ENCODE data around the gene OR2AG2.

Gene OR2AG2

GRCh38 chr11:6738590-6738989 lies 33.2 kb downstream of the OR2AG2 start:
- TF ChIP-seq TOX (CRISPR knock-in tag; IDR thresholded peaks at IDR 0.05; ENCODE audit: borderline replicate concordance) (no peak), ESRRG (CRISPR knock-in tag; IDR thresholded peaks at IDR 0.05) (no peak), ZNF565 (CRISPR knock-in tag; conservative IDR thresholded peaks at IDR 0.05; ENCODE audit: low read depth) (no peak), ARNTL (CRISPR knock-in tag; IDR thresholded peaks at IDR 0.05; ENCODE audit: borderline replicate concordance, low read depth) (no peak), GLIS3 (CRISPR knock-in tag; IDR thresholded peaks at IDR 0.05) (no peak), CREB5 (CRISPR knock-in tag; IDR thresholded peaks at IDR 0.05; ENCODE audit: low read depth) (no peak), TSHZ2 (CRISPR knock-in tag; IDR thresholded peaks at IDR 0.05) (no peak), PPARA (CRISPR knock-in tag; IDR thresholded peaks at IDR 0.05; ENCODE audit: borderline replicate concordance) (no peak), RARB (CRISPR knock-in tag; IDR thresholded peaks at IDR 0.05) (no peak), ZNF70 (CRISPR knock-in tag; IDR thresholded peaks at IDR 0.05) (no peak), ZNF8 (CRISPR knock-in tag; IDR thresholded peaks at IDR 0.05) (no peak), ZFP30 (CRISPR knock-in tag; IDR thresholded peaks at IDR 0.05) (no peak), SNAI2 (CRISPR knock-in tag; IDR thresholded peaks at IDR 0.05) (no peak), ZFP3 (CRISPR knock-in tag; IDR thresholded peaks at IDR 0.05) (no peak), ZC3H10 (CRISPR knock-in tag; IDR thresholded peaks at IDR 0.05) (no peak)
- TF ChIP-seq, protein P1, sequence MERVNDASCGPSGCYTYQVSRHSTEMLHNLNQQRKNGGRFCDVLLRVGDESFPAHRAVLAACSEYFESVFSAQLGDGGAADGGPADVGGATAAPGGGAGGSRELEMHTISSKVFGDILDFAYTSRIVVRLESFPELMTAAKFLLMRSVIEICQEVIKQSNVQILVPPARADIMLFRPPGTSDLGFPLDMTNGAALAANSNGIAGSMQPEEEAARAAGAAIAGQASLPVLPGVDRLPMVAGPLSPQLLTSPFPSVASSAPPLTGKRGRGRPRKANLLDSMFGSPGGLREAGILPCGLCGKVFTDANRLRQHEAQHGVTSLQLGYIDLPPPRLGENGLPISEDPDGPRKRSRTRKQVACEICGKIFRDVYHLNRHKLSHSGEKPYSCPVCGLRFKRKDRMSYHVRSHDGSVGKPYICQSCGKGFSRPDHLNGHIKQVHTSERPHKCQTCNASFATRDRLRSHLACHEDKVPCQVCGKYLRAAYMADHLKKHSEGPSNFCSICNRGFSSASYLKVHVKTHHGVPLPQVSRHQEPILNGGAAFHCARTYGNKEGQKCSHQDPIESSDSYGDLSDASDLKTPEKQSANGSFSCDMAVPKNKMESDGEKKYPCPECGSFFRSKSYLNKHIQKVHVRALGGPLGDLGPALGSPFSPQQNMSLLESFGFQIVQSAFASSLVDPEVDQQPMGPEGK (CRISPR knock-in tag; IDR thresholded peaks at IDR 0.05; ENCODE audit: borderline replicate concordance), result no peak
- TF ChIP-seq, protein P2, sequence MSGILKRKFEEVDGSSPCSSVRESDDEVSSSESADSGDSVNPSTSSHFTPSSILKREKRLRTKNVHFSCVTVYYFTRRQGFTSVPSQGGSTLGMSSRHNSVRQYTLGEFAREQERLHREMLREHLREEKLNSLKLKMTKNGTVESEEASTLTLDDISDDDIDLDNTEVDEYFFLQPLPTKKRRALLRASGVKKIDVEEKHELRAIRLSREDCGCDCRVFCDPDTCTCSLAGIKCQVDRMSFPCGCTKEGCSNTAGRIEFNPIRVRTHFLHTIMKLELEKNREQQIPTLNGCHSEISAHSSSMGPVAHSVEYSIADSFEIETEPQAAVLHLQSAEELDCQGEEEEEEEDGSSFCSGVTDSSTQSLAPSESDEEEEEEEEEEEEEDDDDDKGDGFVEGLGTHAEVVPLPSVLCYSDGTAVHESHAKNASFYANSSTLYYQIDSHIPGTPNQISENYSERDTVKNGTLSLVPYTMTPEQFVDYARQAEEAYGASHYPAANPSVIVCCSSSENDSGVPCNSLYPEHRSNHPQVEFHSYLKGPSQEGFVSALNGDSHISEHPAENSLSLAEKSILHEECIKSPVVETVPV (CRISPR knock-in tag; IDR thresholded peaks at IDR 0.05), result no peak
- TF ChIP-seq, protein P3, sequence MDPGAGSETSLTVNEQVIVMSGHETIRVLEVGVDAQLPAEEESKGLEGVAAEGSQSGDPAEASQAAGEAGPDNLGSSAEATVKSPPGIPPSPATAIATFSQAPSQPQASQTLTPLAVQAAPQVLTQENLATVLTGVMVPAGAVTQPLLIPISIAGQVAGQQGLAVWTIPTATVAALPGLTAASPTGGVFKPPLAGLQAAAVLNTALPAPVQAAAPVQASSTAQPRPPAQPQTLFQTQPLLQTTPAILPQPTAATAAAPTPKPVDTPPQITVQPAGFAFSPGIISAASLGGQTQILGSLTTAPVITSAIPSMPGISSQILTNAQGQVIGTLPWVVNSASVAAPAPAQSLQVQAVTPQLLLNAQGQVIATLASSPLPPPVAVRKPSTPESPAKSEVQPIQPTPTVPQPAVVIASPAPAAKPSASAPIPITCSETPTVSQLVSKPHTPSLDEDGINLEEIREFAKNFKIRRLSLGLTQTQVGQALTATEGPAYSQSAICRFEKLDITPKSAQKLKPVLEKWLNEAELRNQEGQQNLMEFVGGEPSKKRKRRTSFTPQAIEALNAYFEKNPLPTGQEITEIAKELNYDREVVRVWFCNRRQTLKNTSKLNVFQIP (CRISPR knock-in tag; IDR thresholded peaks at IDR 0.05; ENCODE audit: borderline replicate concordance, low read depth), result no peak
- ATAC-seq, result no peak

GRCh38 chr11:6737872-6738466 lies 33.8 kb downstream of the OR2AG2 start:
- peak; percentile 87 for ATAC-seq
- TF ChIP-seq PPARA (CRISPR knock-in tag; IDR thresholded peaks at IDR 0.05; ENCODE audit: borderline replicate concordance), result no peak
- TF ChIP-seq, protein P2 (CRISPR knock-in tag; IDR thresholded peaks at IDR 0.05), result no peak
- TF ChIP-seq, protein P1 (CRISPR knock-in tag; IDR thresholded peaks at IDR 0.05; ENCODE audit: borderline replicate concordance), result no peak
- TF ChIP-seq ZFP30 (CRISPR knock-in tag; IDR thresholded peaks at IDR 0.05), result no peak
- TF ChIP-seq CREB5 (CRISPR knock-in tag; IDR thresholded peaks at IDR 0.05; ENCODE audit: low read depth), result no peak
- no peak for TF ChIP-seq CSDC2 (CRISPR knock-in tag; IDR thresholded peaks at IDR 0.05)
- no peak for TF ChIP-seq ZNF565 (CRISPR knock-in tag; conservative IDR thresholded peaks at IDR 0.05; ENCODE audit: low read depth)
- TF ChIP-seq ZNF8 (CRISPR knock-in tag; IDR thresholded peaks at IDR 0.05), result no peak
- TF ChIP-seq ZNF70 (CRISPR knock-in tag; IDR thresholded peaks at IDR 0.05), result no peak
- TF ChIP-seq GLIS3 (CRISPR knock-in tag; IDR thresholded peaks at IDR 0.05), result no peak
- no peak for TF ChIP-seq TOX (CRISPR knock-in tag; IDR thresholded peaks at IDR 0.05; ENCODE audit: borderline replicate concordance)
- no peak for TF ChIP-seq OSR1 (CRISPR knock-in tag; IDR thresholded peaks at IDR 0.05)
- TF ChIP-seq ZC3H10 (CRISPR knock-in tag; IDR thresholded peaks at IDR 0.05), result no peak
- no peak for TF ChIP-seq ESRRG (CRISPR knock-in tag; IDR thresholded peaks at IDR 0.05)

All from SK-N-SH treated with all-trans-retinoic acid at 6 μM for 48 hours (cell line).